Upper lobe of left lung (tissue), 4 donors: ENCODE data around the gene TMEM52.

Source experiments
- CTCF ChIP-seq, 6 experiments: fragments of 450-650 bp in 4 of 6; fragments of 200-600 bp in 2 of 6; sonication (generic) in 2 of 6; IDR thresholded peaks; one replicate each; pipeline ENCODE4 v1.5.1; 2016 to 2019; ENCODE audit warnings: antibody characterized with exemption in 6 of 6
- EP300 ChIP-seq, 4 donors: sonication (generic); formaldehyde crosslinking; IDR thresholded peaks; one replicate each; pipeline ENCODE4 v1.5.1; 2017; ENCODE audit warnings: antibody characterized with exemption in 4 of 4, control low read depth in 2 of 4
- POLR2A ChIP-seq, 4 donors: fragments of 450-650 bp; IDR thresholded peaks; one replicate each; pipeline ENCODE4 v1.5.1; 2016 to 2017; ENCODE audit warnings: antibody characterized with exemption in 4 of 4, mild to moderate bottlenecking in 2 of 4
- POLR2AphosphoS5 ChIP-seq, 2 donors: sonication (generic); formaldehyde crosslinking; IDR thresholded peaks; one replicate each; pipeline ENCODE4 v1.5.1; 2017; ENCODE audit warnings: antibody characterized with exemption in 2 of 2

- TF ChIP-seq EP300 (IDR thresholded peaks at IDR 0.05) (no peak), CTCF (IDR thresholded peaks at IDR 0.05) (no peak), POLR2A (IDR thresholded peaks at IDR 0.05) (no peak), POLR2AphosphoS5 (IDR thresholded peaks at IDR 0.05) (no peak)
Measured at GRCh38 chr1:1920608-1921458, 1.8 kb upstream of the TMEM52 start.
